GM18520 (cell line): Measurements from ENCODE around the gene GLB1L3.
"Not testable (repeated sequence)": the region's sequence is repeated elsewhere in the genome, so short reads cannot be mapped to it uniquely, and the experiment has no call there.

Source experiments
- ATAC-seq: cut with Tn5 transposase; IDR thresholded peaks from one replicate; pipeline ENCODE4 v1.9.1; 2021; ENCODE audit not compliant: unreplicated experiment

GLB1L3 gene

GRCh38 chr11:134250246-134250645, 25.9 kb upstream of the GLB1L3 start:
- no peak for ATAC-seq

GRCh38 chr11:134250675-134251074, 25.5 kb upstream of the GLB1L3 start:
- ATAC-seq, result no peak

GRCh38 chr11:134252346-134253187, 23.6 kb upstream of the GLB1L3 start:
- ATAC-seq, result no peak

DNA sequence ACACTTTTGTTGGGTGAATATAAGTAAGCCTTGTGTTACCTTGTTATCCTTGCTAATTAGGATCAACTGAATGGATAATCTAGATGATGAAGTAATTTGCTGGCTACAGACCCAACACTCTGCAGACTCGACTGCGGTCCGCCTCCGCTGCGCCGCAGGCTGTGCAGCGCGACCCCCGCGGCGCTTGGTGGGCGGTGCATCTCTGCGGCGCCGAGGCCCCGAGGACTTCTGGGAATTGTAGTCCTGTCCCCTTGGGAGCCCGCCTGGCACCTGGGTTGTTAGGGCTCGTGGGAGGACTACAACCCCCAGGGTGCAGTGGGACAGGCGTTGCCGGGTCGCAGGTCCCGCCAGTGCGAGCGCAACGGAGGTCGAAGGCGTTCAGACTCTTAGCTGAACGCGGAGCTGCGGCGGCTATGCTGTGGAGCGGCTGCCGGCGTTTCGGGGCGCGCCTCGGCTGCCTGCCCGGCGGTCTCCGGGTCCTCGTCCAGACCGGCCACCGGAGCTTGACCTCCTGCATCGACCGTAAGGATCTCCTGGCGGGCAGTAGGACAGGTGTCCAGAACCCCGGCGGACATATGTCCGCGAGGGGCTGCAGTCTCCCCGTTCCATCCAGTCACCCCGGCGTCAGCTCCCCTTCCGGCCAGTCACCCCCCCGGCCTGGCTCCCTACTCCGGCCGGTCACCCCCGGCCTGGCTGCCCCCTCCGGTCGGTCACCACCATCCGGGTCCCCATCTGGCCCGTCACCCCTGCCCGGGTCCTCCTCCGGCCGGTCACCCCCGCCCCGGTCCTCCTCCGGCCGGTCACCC, 22.8 kb upstream of the GLB1L3 start, which contains the start of the genes ACAD8 and THYN1:
TSS of gene ACAD8 (plus strand) at position 381 of the 806 bp plus-strand sequence. CDS start at position 414, 33 bp downstream.
TSS of gene THYN1 (minus strand) at position 165 of the 806 bp plus-strand sequence. CDS start 470 bp downstream, outside the sequence.
- ATAC-seq, result peak; percentile 99

- ATAC-seq, result no peak
Measured at GRCh38 chr11:134254433-134255183, 21.6 kb upstream of the GLB1L3 start.

DNA sequence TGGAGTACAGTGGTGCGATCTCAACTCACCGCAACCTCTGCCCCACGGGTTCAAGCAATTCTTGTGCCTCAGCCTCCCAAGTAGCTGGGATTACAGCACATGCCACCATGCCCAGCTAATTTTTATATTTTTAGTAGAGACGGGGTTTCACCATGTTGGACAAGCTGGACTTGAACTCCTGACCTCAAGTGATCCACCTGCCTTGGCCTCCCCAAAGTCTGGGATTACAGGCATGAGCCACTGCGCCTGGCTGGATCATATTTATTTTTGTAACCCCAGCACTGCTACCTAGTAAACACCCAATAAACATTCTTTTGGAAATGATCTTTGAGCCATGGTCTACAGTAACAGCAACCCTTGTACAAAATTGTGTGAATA, 21.0 kb upstream of the GLB1L3 start:
- not testable (repeated sequence) for ATAC-seq

- ATAC-seq, result no peak
Measured at GRCh38 chr11:134257101-134257500, 19.1 kb upstream of the GLB1L3 start.

- ATAC-seq, result no peak
Measured at GRCh38 chr11:134258577-134258976, 17.6 kb upstream of the GLB1L3 start.

- ATAC-seq, result no peak
Measured at GRCh38 chr11:134260503-134260902, 15.7 kb upstream of the GLB1L3 start.

- no peak for ATAC-seq
Measured at GRCh38 chr11:134260983-134261382, 15.2 kb upstream of the GLB1L3 start.

- ATAC-seq, result no peak
Measured at GRCh38 chr11:134261626-134262488, 14.3 kb upstream of the GLB1L3 start.

- no peak for ATAC-seq
Measured at GRCh38 chr11:134264966-134265764, 11.0 kb upstream of the GLB1L3 start.

- ATAC-seq, result no peak
Measured at GRCh38 chr11:134266440-134266839, 9.7 kb upstream of the GLB1L3 start.

GRCh38 chr11:134266841-134267251, 9.3 kb upstream of the GLB1L3 start:
- no peak for ATAC-seq

DNA sequence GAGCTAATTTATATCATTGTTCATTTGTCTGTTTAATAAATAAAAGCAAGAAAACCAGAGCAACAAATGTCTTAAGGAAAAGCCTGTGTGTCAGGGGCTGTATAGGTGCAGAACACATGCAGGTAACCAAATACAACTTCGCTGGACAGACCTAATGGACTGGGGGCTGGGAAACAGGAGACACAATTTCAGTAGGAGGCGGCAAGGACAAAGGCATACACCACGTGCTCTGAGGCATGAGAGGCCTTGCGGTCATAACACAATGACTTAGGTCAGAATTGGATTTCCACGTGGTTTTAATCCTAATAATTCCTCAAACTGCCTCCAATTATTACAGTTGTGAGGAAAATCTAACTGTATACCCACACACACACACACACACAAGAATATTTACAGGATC, 8.7 kb upstream of the GLB1L3 start:
- no peak for ATAC-seq

GRCh38 chr11:134267966-134268365, 8.2 kb upstream of the GLB1L3 start:
- no peak for ATAC-seq

DNA sequence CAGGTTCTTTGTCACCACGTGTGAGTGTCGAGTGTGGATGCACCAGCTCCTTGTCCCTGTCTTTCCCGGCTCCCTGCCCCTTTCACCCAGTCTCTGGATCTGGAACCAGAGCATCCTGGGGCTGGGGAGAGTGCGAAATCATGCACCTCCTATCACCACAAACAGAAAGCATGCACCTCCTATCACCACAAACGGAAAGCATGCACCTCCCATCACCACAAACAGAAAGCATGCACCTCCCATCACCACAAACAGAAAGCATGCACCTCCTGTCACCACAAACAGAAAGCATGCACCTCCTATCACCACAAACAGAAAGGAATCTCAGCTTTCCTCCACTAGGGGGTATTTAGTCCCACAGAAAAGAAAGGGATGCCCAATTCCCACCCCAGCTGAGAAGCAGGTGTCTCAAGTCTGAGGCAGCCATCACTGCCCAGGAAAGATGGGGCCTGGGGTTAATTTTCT, 5.9 kb upstream of the GLB1L3 start:
- no peak for ATAC-seq

GRCh38 chr11:134271978-134272377, 4.2 kb upstream of the GLB1L3 start:
- ATAC-seq, result no peak
